Measurements from ENCODE around the gene ATP1A1. TPM values are rescaled to one million over a fixed set of nuclear protein-coding genes. Genes with fewer than 3 reads are reported as not detected.

ATP1A1 gene
- total RNA-seq: 197 and 199 TPM in 2 replicates

GRCh38 chr1:116372651-116373430 lies at the start of gene ATP1A1:
Gene ATP1A1, plus strand, starts transcription at chr1:116373244. Its CDS starts 268 bp downstream, at chr1:116373512.

Other genes starting within 250 kb of the ATP1A1 start
- 11.0 and 12.4 TPM in 2 replicates for gene CD58, start 197.8 kb downstream of the ATP1A1 start, total RNA-seq